ENCODE data around the gene TMEM117.

DNA sequence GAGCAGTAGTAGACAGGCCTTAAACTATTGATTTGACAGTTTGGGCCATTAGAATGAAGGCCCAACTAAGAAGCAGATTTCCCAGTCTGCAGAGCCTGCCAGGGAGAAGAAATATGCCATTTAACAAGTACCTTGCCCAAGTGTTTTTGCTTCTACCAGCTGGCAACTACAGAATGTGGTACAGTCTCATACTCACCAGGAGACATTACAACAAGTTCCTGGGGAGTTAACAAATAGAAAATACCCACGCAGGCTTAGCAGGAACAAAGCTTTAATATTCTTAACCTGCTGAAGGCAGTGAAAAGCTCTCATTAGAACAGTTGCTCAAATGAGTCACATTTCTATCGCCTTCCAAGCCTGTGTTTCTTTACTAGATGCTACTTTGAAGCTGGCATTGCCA lies 241.0 kb downstream of the TMEM117 start:
- TF ChIP-seq, protein P1, sequence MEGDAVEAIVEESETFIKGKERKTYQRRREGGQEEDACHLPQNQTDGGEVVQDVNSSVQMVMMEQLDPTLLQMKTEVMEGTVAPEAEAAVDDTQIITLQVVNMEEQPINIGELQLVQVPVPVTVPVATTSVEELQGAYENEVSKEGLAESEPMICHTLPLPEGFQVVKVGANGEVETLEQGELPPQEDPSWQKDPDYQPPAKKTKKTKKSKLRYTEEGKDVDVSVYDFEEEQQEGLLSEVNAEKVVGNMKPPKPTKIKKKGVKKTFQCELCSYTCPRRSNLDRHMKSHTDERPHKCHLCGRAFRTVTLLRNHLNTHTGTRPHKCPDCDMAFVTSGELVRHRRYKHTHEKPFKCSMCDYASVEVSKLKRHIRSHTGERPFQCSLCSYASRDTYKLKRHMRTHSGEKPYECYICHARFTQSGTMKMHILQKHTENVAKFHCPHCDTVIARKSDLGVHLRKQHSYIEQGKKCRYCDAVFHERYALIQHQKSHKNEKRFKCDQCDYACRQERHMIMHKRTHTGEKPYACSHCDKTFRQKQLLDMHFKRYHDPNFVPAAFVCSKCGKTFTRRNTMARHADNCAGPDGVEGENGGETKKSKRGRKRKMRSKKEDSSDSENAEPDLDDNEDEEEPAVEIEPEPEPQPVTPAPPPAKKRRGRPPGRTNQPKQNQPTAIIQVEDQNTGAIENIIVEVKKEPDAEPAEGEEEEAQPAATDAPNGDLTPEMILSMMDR (IDR thresholded peaks at IDR 0.05) = no peak
- no peak for TF ChIP-seq POLR2A (IDR thresholded peaks at IDR 0.05)

All from esophagus squamous epithelium (tissue), 4 donors.